GM19397 (cell line): Measurements from ENCODE around the gene PARVG.

ENCODE experiments used
- ATAC-seq: cut with Tn5 transposase; IDR thresholded peaks from one replicate; pipeline ENCODE4 v1.9.1; 2021; ENCODE audit warnings: mild to moderate bottlenecking, moderate library complexity; ENCODE audit not compliant: unreplicated experiment

PARVG gene

DNA sequence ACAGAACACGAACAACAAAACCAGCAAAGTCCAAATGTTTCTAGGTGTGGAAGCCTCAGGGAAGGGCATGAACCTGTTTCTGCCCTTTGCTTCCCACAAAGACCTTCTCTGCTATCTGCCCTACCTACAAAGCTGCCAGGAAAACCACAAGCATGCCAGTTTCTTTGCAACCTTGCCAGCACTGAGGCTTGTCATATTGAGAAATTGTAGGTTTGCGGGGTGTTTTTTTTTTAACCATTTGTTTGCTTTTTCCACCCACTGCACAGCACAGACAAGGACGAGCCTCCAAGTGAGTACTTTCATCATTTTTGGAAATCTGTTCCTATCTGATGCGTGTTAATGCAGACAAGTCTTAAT, 12.8 kb downstream of the PARVG start:
- ATAC-seq = no peak

DNA sequence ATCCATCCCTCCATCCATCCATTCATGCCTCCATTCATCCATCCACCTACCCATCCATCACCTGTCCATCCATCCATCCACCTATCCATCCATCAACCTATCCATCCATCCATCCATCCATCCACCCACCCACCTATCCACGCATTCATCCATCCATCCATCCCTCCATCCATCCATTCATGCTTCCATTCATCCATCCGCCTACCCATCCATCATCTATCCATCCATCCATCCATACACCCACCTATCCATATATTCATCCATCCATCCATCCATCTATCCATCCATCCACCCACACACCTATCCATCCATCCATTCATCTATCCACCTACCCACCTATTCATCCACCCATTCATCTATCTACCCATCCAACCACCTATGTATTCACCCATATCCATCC, 13.8 kb downstream of the PARVG start:
- no peak for ATAC-seq

DNA sequence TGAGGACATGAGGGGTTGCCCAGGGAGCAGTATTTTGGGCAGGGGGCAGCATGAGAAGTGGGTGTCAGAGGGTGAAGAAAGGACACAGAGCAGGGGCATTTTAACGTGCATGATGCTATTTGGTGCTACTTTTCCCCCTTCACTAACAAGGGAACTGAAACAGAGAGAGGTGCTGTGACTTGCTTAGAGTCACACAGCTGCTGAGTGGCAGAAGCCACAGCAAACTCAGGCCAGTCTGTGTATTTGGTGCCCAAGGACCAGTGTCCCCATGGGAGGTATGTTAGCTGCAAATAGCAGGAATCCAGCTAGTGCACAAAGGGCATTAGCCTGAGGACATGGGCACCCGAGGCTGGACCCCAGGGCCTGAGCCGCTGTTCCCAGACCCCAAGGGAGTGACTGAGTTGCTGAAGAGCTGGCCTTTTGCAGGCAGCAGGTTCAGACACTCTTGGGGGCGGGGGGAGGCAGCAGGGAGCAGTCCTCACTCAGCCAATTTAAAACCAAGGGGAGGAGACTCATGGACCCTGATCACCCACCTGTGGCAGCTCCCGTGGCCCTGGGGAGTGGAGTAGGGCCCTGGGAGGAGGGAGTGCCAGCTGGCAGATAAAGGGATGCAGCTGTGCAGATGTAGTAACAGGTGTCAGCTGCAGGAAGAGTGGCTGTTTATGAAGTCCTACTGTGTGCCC, 14.6 kb downstream of the PARVG start:
- no peak for ATAC-seq

DNA sequence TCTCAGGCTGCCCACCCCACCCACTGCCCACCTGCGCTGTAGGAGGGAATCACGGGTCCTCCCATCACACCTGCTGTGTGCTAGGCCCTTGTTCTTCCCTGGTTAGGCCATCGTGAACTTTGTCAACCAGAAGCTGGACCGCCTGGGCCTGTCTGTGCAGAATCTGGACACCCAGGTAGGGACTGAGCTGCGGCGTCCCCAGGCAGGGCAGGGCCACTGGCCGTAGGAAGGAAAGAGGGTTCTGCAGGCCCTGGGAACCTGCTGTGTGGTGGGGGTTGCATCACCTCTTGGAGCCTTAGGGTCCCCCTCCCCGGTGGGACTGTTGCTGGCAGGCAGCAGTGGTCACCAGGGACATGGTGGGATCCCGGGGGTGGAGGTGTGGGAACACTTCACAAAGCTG, 15.5 kb downstream of the PARVG start:
- no peak for ATAC-seq

- ATAC-seq = no peak
These were observed 16.0 kb downstream of the PARVG start for GRCh38 chr22:44196731-44197131.

GRCh38 chr22:44197271-44197670, 16.5 kb downstream of the PARVG start:
- ATAC-seq = no peak

DNA sequence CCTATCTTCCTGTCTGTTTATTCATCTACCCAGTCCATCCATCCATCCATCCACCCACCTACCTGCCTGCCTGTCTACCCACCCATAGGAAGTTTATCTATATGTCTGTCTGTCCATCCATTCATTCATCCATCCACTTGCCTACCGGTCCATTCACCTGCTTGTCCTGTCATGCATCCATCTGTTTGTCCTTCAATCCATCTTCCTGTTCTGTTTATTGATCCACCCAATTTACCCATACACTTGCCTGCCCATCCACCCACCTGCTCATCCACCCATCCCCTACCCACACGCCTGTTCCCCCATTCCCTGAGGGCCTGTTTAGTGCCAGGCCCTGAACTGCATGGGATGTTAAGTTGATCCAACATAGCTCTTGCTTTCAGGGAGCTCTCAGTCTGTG, 18.4 kb downstream of the PARVG start:
- ATAC-seq = no peak

GRCh38 chr22:44199866-44200265, 19.1 kb downstream of the PARVG start:
- no peak for ATAC-seq

DNA sequence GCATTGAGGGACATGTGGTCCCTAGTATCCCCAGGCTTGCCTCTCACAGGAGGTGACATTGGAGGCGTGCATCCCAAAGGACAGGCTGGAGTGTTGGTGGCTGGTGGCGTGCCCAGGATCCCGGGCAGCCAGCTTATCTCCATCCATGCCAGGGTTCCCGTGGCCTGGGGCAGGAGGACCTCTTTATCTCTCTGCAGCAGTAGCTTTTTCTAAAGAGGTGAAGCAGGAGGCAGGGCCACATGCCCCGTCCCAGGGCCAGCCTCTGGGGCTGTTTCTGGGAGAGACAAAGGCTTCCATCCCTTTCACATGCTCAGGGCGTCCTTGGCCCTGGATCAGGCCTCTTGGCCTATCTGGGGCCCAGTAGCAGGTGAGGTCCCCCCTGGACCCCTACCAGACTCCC, 19.7 kb downstream of the PARVG start:
- no peak for ATAC-seq

- no peak for ATAC-seq
These were observed 20.3 kb downstream of the PARVG start for GRCh38 chr22:44200855-44201550.

- ATAC-seq = no peak
These were observed 20.9 kb downstream of the PARVG start for GRCh38 chr22:44201665-44202064.

DNA sequence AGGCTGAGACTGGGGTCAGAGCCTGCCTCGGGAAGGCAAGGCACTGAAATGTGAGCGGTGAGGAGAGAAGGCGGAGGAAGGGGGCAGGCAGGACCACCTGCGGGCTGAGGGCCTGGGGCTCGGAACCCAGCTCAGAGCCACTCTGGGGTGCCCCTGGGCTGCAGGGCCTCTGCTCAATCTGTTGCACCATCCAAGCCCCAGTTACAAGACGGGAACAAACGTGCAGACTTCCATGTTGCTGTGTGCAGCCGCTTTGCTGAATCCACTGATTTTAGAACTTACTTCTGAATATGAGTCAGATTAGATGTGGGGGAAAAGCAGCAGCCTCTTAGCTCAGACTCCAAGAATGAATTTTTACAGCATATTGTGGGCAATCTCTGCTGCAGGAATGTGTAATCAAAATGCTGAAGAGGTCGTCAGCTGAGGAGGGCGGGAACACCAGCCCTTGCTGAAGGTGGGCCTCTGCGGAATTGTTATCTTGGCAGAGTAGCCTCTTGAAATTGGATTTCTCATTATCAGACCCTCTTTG, 21.6 kb downstream of the PARVG start:
- ATAC-seq = no peak

GRCh38 chr22:44203203-44203602, 22.5 kb downstream of the PARVG start:
- no peak for ATAC-seq

GRCh38 chr22:44204739-44205515, 24.2 kb downstream of the PARVG start:
- peak; percentile 68 for ATAC-seq

DNA sequence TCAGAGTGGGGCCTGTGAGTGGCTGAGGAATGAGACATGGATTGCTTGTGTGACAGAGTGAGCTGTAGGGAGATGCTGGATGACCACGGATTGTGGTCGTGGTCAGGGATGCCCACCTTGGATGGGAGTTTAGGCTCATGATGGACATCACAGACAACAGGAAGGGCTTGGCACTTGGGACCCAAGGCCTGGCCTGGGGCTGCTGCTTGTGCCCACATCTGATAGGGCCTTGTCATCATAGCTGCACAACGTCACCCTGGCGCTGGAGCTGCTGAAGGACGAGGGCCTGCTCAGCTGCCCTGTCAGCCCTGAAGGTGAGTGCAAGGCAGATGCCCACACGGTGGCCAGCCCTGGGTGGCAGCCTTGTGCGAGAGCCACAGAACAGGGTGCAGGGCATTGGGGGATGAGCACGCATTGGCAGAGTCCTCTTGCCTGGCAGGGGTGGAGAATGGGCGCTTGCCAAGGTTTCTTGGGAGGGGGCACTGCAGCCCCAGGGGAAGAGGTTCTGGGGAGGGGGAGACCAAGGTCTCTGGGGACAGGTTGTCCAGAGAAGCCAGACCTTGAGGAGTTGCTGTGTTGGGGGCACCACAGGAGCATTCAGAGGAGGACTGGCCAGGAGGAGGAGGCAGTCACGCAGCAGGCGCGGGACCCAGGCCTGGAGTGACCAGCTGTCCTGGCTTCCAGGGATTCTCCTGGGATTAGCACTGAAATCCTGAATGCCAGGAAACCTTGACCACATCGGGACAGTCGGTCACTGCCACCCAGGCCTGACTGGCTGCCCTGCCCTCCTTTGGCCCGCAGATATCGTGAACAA, 25.0 kb downstream of the PARVG start:
- no peak for ATAC-seq

GRCh38 chr22:44206330-44206645, 25.6 kb downstream of the PARVG start:
- no peak for ATAC-seq

DNA sequence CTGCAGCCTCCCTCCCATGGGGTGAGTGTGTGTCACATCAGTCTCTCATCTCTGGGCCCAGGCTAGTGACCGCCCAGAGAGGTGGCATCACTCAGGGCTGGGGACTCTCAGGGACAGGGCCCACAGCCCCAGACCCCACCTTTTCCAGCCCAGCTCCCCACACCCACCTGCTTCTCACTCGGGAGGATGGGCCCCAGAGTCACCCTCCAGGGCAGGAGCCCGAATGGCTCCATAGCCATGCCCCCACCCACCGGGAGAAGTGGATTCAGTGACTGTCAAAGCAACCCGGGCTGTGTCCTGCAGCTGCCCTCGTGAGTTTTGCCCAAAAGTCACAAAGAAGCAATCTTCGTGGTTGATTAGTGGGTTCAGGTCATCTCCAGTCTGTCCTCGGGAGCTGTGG, 26.0 kb downstream of the PARVG start:
- ATAC-seq = no peak

- ATAC-seq = no peak
These were observed 26.7 kb downstream of the PARVG start for GRCh38 chr22:44207173-44207980.

GRCh38 chr22:44207981-44208317, 27.2 kb downstream of the PARVG start:
- ATAC-seq = no peak

DNA sequence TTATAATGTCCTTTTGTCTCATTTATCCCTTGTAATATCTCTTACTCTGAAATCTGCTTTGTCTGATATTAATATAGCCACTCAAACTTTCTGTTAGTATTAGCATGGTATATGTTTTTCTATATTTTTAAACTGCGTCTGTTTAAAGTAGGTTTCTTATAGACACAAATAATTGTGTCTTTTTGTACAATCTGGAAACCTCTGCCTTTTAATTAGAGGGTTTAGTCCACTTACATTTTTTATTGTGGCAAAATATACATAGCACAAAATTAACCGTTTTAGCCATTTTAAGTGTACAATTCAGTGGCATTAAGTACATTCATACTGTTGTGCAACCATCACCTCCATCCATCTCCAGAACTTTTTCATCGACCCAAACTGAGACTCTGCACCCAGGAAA, 28.6 kb downstream of the PARVG start:
- no peak for ATAC-seq
